GM18502 (cell line): ENCODE measurements around the gene C16orf92.

Experiments
- ATAC-seq: cut with Tn5 transposase; IDR thresholded peaks from one replicate; pipeline ENCODE4 v1.9.1; 2021; ENCODE audit warnings: mild to moderate bottlenecking; ENCODE audit not compliant: unreplicated experiment, poor library complexity

The C16orf92 gene

DNA sequence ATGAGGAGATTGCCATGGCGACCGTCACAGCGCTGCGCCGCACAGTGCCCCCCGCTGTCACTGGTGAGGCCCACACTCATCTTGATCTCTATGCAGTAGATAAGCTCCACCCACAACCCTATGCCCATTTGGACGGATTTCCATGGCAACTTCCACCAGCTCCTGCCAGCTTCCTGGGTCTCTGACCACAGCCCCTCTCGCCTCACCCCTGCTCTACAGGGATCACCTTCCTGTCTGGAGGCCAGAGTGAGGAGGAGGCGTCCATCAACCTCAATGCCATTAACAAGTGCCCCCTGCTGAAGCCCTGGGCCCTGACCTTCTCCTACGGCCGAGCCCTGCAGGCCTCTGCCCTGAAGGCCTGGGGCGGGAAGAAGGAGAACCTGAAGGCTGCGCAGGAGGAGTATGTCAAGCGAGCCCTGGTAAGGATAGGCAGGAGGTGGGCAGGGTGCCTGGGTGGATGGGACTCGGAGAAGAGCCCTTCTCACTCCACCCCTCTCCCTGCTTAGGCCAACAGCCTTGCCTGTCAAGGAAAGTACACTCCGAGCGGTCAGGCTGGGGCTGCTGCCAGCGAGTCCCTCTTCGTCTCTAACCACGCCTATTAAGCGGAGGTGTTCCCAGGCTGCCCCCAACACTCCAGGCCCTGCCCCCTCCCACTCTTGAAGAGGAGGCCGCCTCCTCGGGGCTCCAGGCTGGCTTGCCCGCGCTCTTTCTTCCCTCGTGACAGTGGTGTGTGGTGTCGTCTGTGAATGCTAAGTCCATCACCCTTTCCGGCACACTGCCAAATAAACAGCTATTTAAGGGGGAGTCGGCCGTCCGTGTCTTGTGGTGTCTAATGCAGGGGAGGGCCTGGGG, 46.8 kb downstream of the C16orf92 start:
- no peak for ATAC-seq

DNA sequence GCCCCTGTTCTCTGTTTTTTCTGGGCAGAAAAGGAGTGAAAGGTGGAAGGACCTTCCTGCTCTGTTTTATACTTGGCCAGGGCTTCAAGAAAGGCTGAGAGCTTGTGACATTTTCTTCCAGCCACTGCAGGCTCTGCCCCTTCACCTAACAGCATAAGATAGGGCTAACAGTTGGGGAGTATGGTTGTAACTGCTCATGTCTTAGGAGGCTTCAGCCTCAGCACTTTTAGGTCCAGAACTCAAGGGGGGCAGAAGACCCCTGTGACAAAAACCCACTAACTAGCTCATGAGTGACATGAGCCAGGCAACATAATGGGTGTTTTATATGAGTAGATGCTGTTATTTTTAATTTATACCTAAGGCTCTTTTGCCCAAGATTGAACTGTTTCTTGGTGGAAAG, 47.5 kb downstream of the C16orf92 start:
- no peak for ATAC-seq
